HG03442 (cell line): Measurements from ENCODE around the gene DDR2.

Experiments used
- ATAC-seq: cut with Tn5 transposase; IDR thresholded peaks from one replicate; pipeline ENCODE4 v1.9.1; 2021; ENCODE audit warnings: mild to moderate bottlenecking, moderate library complexity; ENCODE audit not compliant: unreplicated experiment

Gene DDR2

GRCh38 chr1:162695687-162696086, 63.4 kb downstream of the DDR2 start:
- ATAC-seq, result no peak

- ATAC-seq, result no peak
These were observed 64.1 kb downstream of the DDR2 start for GRCh38 chr1:162696286-162696862.

GRCh38 chr1:162697140-162697895, 65.1 kb downstream of the DDR2 start:
- peak; percentile 52 for ATAC-seq

GRCh38 chr1:162699366-162699765, 67.1 kb downstream of the DDR2 start:
- ATAC-seq, result no peak

GRCh38 chr1:162700131-162700530, 67.9 kb downstream of the DDR2 start:
- no peak for ATAC-seq

- ATAC-seq, result peak; percentile 51
These were observed 69.0 kb downstream of the DDR2 start for GRCh38 chr1:162701286-162701685.

- no peak for ATAC-seq
These were observed 70.4 kb downstream of the DDR2 start for GRCh38 chr1:162702628-162703027.

- no peak for ATAC-seq
These were observed 71.4 kb downstream of the DDR2 start for GRCh38 chr1:162703708-162704107.

GRCh38 chr1:162704673-162705424, 72.6 kb downstream of the DDR2 start:
- no peak for ATAC-seq

- no peak for ATAC-seq
These were observed 73.7 kb downstream of the DDR2 start for GRCh38 chr1:162706003-162706402.

- no peak for ATAC-seq
These were observed 74.3 kb downstream of the DDR2 start for GRCh38 chr1:162706606-162707005.

GRCh38 chr1:162708286-162708685, 76.0 kb downstream of the DDR2 start:
- no peak for ATAC-seq

- no peak for ATAC-seq
These were observed 77.0 kb downstream of the DDR2 start for GRCh38 chr1:162709132-162709860.

- no peak for ATAC-seq
These were observed 77.6 kb downstream of the DDR2 start for GRCh38 chr1:162709870-162710269.

- no peak for ATAC-seq
These were observed 78.1 kb downstream of the DDR2 start for GRCh38 chr1:162710345-162710744.

GRCh38 chr1:162710780-162711465, 78.7 kb downstream of the DDR2 start:
- ATAC-seq, result no peak

- ATAC-seq, result no peak
These were observed 80.2 kb downstream of the DDR2 start for GRCh38 chr1:162712317-162713029.

GRCh38 chr1:162716123-162716522, 83.9 kb downstream of the DDR2 start:
- ATAC-seq, result no peak

GRCh38 chr1:162716552-162716951, 84.3 kb downstream of the DDR2 start:
- no peak for ATAC-seq

GRCh38 chr1:162717548-162718184, 85.4 kb downstream of the DDR2 start:
- ATAC-seq, result no peak
